A673 (cell line): Measurements from ENCODE around the gene H6PD.

Experiments used
- CTCF ChIP-seq: fragments of 300-800, 200-600 bp; sonication (generic); conservative IDR thresholded peaks from 2 replicates; pipeline ENCODE4 v1.5.1; 2017; ENCODE audit warnings: low read depth, mild to moderate bottlenecking, antibody characterized with exemption, low read length, moderate library complexity, mixed read lengths
- EZH2 ChIP-seq: fragments of 200-600 bp; sonication (generic); IDR thresholded peaks from 2 replicates; pipeline ENCODE4 v1.6.1; 2017; ENCODE audit warnings: borderline replicate concordance, low read depth, mild to moderate bottlenecking, mixed read lengths, antibody characterized with exemption, low read length; ENCODE audit not compliant: poor library complexity, severe bottlenecking

- no peak for TF ChIP-seq CTCF
- TF ChIP-seq EZH2: no peak
These were observed 10.1 kb downstream of the H6PD start for GRCh38 chr1:9244501-9245229.
